Fibroblast of lung (primary cell): ENCODE data around the gene TTLL6.

Experiments used
- CTCF ChIP-seq, 2 donors: IDR thresholded peaks in 1 of 2; conservative IDR thresholded peaks in 1 of 2; 1 replicate in 1 of 2; 2 replicates in 1 of 2; pipeline ENCODE4 v1.5.1; 2011 to 2012; ENCODE audit warnings: low read length in 2 of 2, control low read depth in 1 of 2, inconsistent platforms in 1 of 2, low read depth in 1 of 2, mild to moderate bottlenecking in 1 of 2
- EZH2 ChIP-seq: IDR thresholded peaks from 2 replicates; pipeline ENCODE4 v1.5.1; 2012; ENCODE audit warnings: low read length, control low read depth, mild to moderate bottlenecking; ENCODE audit errors: missing control alignments

- TF ChIP-seq CTCF (conservative IDR thresholded peaks at IDR 0.05 in 1 of 2, IDR thresholded peaks at IDR 0.05 in 1 of 2; ENCODE audit: low read depth in 1 of 2, low read length in 2 of 2) (no peak), EZH2 (peak; percentile 77)
These were observed 67.1 kb downstream of the TTLL6 start for GRCh38 chr17:48749621-48750553.
